Stimulated activated CD4-positive, alpha-beta T cell treated with anti-CD3 and anti-CD28 coated beads, Interleukin-2, amount 100 ng/mL, for 48 hours (primary cell): Measurements from ENCODE around the gene SGSM1.

Source experiments
- DNase-seq, 2 donors: peaks; one replicate each; pipeline ENCODE4 v3.0.0-alpha.2; 2020

The SGSM1 gene

GRCh38 chr22:24845041-24845898 lies 39.3 kb downstream of the SGSM1 start:
- DNase-seq, result peak in 1 of 2 donors; percentile 2

GRCh38 chr22:24847490-24847889 lies 41.5 kb downstream of the SGSM1 start:
- no peak for DNase-seq

GRCh38 chr22:24848559-24849168 lies 42.7 kb downstream of the SGSM1 start:
- DNase-seq, result no peak

- no peak for DNase-seq
These were observed 49.8 kb downstream of the SGSM1 start for GRCh38 chr22:24855794-24856193.

- no peak for DNase-seq
These were observed 51.6 kb downstream of the SGSM1 start for GRCh38 chr22:24857576-24857975.

GRCh38 chr22:24859587-24859986 lies 53.6 kb downstream of the SGSM1 start:
- no peak for DNase-seq

GRCh38 chr22:24865508-24865907 lies 59.5 kb downstream of the SGSM1 start:
- DNase-seq, result no peak

- DNase-seq, result no peak
These were observed 61.5 kb downstream of the SGSM1 start for GRCh38 chr22:24867323-24868022.

GRCh38 chr22:24868979-24869378 lies 63.0 kb downstream of the SGSM1 start:
- no peak for DNase-seq

- no peak for DNase-seq
These were observed 65.7 kb downstream of the SGSM1 start for GRCh38 chr22:24871611-24872205.

GRCh38 chr22:24873226-24873625 lies 67.2 kb downstream of the SGSM1 start:
- DNase-seq, result no peak

- peak; percentile 8 to 14 for DNase-seq
These were observed 70.0 kb downstream of the SGSM1 start for GRCh38 chr22:24875862-24876506.

GRCh38 chr22:24876700-24877099 lies 70.7 kb downstream of the SGSM1 start:
- DNase-seq, result no peak

- DNase-seq, result no peak
These were observed 73.0 kb downstream of the SGSM1 start for GRCh38 chr22:24878969-24879368.

- DNase-seq, result no peak
These were observed 77.4 kb downstream of the SGSM1 start for GRCh38 chr22:24883432-24883831.

- no peak for DNase-seq
These were observed 81.2 kb downstream of the SGSM1 start for GRCh38 chr22:24887260-24887659.

GRCh38 chr22:24893341-24894070 lies 87.5 kb downstream of the SGSM1 start:
- no peak for DNase-seq

- no peak for DNase-seq
These were observed 88.4 kb downstream of the SGSM1 start for GRCh38 chr22:24894220-24894975.

- DNase-seq, result no peak
These were observed 89.0 kb downstream of the SGSM1 start for GRCh38 chr22:24894998-24895397.

- no peak for DNase-seq
These were observed 95.4 kb downstream of the SGSM1 start for GRCh38 chr22:24901448-24901847.

GRCh38 chr22:24905909-24906308 lies 99.9 kb downstream of the SGSM1 start:
- no peak for DNase-seq
